Loucy (cell line): ENCODE data around the gene AIG1.
"Not testable (repeated sequence)": the region's sequence is repeated elsewhere in the genome, so short reads cannot be mapped to it uniquely, and the experiment has no call there.

Experiments used
- CTCF ChIP-seq: fragments of 200-600 bp; sonication (generic); conservative IDR thresholded peaks from 2 replicates; pipeline ENCODE4 v1.5.1; 2014; ENCODE audit warnings: mild to moderate bottlenecking, antibody characterized with exemption, low read length
- EZH2phosphoT487 ChIP-seq: fragments of 200-600 bp; IDR thresholded peaks from 2 replicates; pipeline ENCODE4 v1.6.1; 2018; ENCODE audit warnings: antibody characterized with exemption, mild to moderate bottlenecking, moderate library complexity, borderline replicate concordance

GRCh38 chr6:143139884-143140283 is 79.2 kb downstream of the AIG1 start:
- not testable (repeated sequence) for TF ChIP-seq CTCF, EZH2phosphoT487
